OCI-LY1 (cell line): ENCODE data around the gene POLR3B.

Experiments
- CTCF ChIP-seq: fragments of 200-600 bp; sonication (generic), shearing (Covaris generic); IDR thresholded peaks from 2 replicates; pipeline ENCODE4 v1.5.1; 2017; ENCODE audit warnings: mild to moderate bottlenecking, antibody characterized with exemption, low read length, moderate library complexity, mixed read lengths
- EZH2 ChIP-seq: fragments of 200-600 bp; sonication (generic), shearing (Covaris generic); IDR thresholded peaks from 2 replicates; pipeline ENCODE4 v1.8.0; 2017; ENCODE audit warnings: borderline replicate concordance, mixed run types, mild to moderate bottlenecking, antibody characterized with exemption, low read length, moderate library complexity, mixed read lengths

GRCh38 chr12:106333010-106333409 lies 24.5 kb upstream of the POLR3B start:
- TF ChIP-seq EZH2 (no peak), CTCF (no peak)
